VCaP (cell line): ENCODE results near the gene SLC16A9.

Experiments used
- H3K27ac ChIP-seq: fragments of 450-650 bp; 2 replicates; pipeline ENCODE4 v1.5.1; 2017
- CTCF ChIP-seq: fragments of 450-650 bp; conservative IDR thresholded peaks from 2 replicates; pipeline ENCODE4 v1.5.1; 2017; ENCODE audit warnings: mild to moderate bottlenecking, moderate library complexity

Gene SLC16A9

GRCh38 chr10:59706851-59707797 lies 2.5 kb downstream of the SLC16A9 start:
- no peak for TF ChIP-seq CTCF
- H3K27ac ChIP-seq, result no peak overlapping the region

GRCh38 chr10:59705931-59706330 lies 3.7 kb downstream of the SLC16A9 start:
- no peak overlapping the region for H3K27ac ChIP-seq
- no peak for TF ChIP-seq CTCF

GRCh38 chr10:59704630-59705029 lies 5.0 kb downstream of the SLC16A9 start:
- TF ChIP-seq CTCF, result no peak

GRCh38 chr10:59702347-59702746 lies 7.3 kb downstream of the SLC16A9 start:
- no peak for TF ChIP-seq CTCF
- H3K27ac ChIP-seq, result no peak overlapping the region; the same call in 1 of the 2 replicates

More at GRCh38 chr10:59704630-59705029, 5.0 kb downstream of the SLC16A9 start:
- H3K27ac ChIP-seq, result peak overlapping the region; percentile 5; the same call in 1 of the 2 replicates

- no peak for TF ChIP-seq CTCF
- no peak overlapping the region for H3K27ac ChIP-seq
These were observed 8.9 kb downstream of the SLC16A9 start for GRCh38 chr10:59700709-59701108.

- no peak overlapping the region for H3K27ac ChIP-seq
These were observed 11.3 kb downstream of the SLC16A9 start for GRCh38 chr10:59698326-59698725.

More at GRCh38 chr10:59698326-59698725, 11.3 kb downstream of the SLC16A9 start:
- TF ChIP-seq CTCF, result no peak
